CD4-positive, alpha-beta T cell treated with Interleukin-6 for 4 hours (primary cell): ENCODE data around the gene SGK1.

Experiments
- DNase-seq: peaks from one replicate; pipeline ENCODE4 v3.0.0-alpha.2; 2020; ENCODE audit warnings: mixed read lengths

Gene SGK1

DNA sequence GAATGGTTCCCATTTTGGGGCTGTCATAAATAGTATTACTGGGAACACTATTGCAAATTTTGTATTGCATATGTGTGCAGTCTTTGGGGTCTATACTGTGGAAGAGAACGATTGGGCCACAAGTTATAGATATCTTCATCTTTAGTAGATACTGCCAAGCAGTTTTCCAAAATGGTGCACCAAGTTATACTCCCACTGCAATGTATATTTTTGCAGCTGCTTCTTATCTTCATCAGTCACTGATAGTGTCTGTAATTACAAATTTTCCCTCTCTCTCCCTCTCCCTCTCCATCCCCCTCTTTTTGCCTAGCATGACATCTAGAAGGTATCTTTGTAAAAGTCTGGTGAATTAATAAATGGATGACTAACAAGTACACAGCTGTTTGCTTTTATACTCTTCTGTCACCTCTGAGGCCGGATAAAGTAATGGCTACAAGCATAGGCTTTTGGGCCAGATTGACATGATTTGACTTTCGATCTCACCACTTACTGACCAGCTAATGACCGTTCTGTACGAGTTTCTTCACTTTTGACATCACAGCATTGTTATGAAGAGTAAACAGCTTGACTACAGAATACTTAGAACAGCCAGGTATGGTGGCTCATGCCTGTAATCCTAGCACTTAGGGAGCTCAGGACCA, 152.2 kb downstream of the SGK1 start:
- DNase-seq = no peak

DNA sequence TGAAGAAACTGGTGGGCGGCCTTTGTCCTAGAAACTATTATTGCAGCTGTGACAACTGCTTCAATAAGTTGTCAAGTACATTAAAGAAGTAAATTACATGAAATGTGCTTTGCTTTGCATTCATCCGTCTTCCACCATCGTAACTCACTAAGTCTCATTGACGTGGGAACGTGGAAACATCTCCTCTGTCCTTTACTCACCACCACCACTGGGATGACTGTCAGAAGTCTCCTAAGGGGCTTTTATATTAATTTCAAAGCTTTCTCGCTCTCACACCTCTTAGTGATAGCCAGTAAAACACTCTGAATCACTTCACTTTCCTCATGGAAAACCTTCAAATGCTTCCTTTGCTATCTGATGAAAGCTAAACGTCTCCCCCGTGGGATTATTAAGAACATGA, 153.6 kb downstream of the SGK1 start:
- no peak for DNase-seq

DNA sequence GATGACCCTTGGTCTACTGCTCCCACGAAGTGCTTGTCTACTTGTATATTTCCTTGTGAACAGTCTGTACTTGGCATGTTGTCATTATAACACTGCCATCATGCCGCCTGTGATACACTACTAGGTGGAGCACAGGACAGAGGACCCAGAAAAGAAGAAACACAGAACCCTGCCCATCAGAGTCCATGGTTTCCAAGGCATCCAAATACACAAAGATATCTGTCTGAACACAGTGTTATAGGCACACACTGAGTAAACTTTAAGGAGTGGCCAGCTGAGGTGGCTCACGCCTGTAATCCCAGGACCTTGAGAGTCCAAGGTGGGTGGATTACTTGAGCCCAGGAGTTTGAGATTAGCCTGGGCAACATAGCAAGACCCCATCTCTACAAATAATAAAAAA, 155.0 kb downstream of the SGK1 start:
- no peak for DNase-seq

DNA sequence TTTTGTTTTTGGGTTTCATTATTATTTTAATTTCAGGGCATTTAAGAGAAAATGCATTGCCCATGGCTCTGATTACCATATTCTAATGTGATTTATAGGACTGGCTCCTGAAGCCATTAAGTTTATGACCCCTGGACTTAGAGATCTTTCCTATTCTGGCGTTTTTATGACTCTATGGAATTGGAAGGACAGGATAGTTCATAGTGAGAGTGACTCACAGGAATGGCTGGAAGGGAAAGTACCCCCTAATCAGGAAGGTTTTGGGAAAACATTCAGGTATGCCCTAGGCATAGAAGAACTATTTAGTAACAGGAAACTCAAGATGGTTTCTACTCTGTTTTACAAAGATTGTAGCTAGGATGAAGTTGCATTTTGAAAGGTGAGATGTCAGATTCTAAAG, 156.9 kb downstream of the SGK1 start:
- DNase-seq = no peak

DNA sequence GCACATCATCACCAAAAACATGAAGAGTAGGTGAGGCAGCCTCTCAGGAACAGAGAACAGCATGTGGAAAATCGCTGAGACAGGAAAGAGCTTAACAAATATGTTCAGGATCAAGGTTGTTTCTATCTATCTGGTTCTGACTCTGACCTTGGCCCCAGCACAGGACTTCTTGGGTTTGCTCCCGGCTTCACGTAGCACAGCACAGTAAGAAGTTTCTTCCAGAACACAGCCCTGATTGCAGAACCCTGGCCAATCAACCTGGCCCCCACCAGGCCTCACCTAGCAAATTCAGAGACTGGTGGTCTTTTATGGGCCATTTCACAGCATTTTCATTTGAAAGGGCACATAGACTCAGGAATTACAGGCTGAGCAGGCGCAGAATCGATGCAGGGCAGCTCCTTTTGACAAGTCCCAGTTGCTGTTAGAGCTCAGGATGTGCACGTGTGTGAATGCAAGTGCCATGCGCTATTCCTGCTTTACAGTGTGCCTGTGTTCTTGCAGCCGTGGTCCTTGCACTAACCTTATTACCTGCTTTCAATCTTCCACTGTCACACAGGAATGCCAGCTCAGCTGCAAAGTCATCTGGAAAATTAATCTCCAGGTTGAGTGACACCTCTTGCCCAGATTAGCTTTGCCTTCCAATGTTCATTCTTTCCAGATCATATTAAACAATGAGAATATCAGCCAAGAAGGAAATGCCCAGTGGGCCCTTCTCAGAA, 165.0 kb downstream of the SGK1 start:
- DNase-seq = no peak

DNA sequence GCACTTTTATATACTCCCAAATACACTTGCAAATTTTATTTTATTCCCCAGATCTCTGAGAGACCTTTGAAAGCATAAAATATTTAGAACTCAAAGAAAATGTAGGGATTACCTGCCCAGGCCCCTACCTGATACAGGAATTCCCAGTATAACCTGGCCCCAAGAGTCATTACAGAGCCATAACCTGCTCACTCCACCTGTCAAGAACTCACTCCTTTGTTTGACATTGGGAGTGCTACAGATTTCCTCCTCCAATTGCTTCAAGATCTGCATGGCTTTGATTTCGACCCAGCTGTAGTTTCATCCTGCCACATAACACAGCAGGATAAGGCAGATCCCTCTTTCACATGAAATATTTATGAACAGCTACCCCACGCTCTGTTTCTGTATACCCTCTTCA, 169.3 kb downstream of the SGK1 start:
- no peak for DNase-seq

DNA sequence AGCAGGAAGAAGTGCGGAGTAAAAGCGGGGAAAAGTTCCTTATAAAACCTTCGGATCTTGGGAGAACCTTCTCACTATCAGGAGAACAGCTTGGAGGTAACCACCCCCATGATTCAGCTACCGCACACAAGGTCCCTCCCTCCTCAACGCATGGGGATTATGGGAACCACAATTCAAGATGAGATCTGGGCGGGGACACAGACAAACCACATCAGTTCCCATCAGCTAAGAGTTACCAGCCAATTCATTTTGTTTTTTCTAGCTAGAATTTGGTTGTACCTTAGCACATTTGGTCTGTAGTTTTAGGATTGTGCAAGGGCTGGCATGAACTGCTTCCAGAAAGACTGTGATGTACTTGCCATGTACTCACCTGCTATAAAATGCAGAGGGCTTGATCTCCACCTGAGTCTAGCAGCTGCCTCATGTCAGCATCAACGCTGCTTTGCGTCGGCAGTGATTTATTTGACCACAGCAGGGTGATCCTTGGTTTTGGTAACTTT, 170.8 kb downstream of the SGK1 start:
- no peak for DNase-seq

DNA sequence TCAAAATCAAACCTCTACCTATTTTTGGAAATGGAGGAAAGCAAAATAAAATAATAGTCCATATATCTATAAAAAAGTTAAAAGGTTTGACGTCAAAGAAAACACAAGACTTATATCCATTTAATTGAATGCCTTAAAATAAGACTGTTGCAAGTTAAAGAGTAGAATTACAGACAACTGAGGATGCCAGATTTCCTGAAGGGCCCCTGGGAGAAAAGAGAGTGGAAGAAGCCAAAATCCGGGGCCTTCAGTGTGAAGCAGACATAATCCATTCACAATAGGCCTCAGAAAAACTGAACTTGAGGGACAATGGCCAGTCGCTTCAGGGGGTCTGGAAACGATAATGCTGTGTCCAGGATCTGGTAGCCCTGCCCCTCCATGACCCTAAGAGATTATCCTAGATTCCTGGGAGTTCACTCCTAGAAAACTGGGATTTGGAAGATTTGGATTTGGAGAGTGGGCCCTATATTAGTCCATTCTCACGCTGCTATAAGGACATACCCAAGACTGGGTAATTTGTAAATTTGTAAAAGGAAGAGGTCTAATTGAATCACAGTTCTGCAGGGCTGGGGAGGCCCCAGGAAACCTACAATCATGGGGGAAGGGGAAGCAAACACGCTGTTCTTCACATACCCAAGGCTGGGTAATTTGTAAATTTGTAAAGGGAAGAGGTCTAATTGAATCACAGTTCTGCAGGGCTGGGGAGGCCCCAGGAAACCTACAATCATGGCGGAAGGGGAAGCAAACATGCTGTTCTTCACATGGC, 171.5 kb downstream of the SGK1 start:
- DNase-seq = no peak

- DNase-seq = no peak
Observed at GRCh38 chr6:134145786-134146185, 172.1 kb downstream of the SGK1 start.

DNA sequence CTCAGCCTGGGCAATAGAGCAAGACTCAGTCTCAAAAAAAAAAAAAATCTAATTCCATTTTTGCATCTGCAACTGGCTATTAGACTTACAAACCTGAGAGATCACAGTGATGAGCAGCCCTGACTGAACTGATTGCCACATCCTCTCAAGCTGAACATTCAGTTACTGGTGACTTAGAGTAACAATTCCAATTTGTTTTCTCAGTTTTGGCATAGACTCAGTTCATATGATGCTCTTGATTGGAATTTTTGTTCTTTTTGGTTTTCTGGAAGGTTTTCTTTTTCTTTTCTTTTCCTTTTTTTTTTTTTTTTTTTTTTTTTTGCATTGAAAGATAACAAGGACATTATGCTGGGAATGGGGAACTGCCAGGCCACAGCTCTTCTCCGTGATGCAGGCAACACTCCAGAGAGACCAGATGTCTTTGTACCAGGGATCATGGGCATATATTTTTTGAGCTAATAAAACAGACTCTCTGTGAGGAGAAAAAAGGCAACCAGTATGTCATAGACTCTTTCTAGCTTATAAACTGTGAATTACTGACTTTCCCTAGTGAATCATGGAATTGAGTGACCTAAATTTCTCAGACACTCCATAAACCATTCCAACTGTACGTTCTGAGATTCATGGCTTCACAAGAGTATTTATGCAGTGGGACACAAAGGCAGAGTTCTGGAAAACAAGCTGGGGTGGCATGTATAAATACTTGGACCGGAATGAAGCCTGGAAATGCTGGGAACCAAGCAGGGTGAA, 179.5 kb downstream of the SGK1 start:
- no peak for DNase-seq

DNA sequence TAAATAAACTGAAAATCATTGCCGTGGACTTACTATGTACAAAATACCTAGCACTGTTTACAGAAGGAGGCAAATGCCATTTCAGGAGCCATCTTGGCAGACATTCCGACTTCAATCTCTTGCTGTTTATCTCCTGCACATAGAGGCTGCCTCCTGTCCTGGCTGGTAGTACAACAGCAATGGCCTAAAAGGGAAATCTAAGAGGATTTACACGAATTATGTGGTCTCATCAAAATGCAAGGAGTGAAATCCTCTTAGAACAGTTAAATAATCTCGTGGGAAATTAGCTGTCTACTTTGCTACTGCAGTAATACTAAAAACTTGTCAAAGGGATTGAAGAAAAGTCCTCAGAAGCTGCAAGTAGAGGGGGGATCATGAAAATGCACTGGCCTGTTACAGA, 183.3 kb downstream of the SGK1 start:
- no peak for DNase-seq

DNA sequence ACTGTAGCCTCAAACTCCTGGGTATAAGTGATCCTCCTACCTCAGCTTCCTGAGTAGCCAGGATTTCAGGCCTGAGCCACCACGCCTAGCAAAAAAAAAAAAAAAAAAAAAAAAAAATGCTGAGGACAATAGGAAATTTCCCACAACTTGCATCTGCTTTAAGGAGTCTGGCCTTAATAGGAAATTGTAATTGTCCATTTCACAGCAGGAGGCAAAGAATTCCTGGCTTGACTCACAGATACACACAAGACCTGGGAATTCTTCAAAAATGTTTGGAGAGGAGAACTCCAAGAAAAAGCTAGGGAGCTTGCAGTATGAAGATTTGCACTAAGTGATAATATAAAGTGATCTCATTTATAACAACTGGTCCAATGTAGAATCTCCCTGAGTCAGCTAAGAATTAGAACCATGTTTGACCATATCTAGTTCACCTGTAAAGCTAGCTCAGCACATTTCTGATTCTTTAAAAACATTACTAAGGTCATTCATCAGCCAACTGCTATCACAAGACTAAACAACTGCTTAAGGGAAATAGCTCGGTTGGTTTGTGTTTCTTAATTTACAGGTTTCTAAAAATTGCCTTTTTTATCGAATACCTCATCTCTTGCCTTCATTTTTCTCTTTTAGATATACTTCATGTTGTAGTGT, 185.3 kb downstream of the SGK1 start:
- DNase-seq = no peak

DNA sequence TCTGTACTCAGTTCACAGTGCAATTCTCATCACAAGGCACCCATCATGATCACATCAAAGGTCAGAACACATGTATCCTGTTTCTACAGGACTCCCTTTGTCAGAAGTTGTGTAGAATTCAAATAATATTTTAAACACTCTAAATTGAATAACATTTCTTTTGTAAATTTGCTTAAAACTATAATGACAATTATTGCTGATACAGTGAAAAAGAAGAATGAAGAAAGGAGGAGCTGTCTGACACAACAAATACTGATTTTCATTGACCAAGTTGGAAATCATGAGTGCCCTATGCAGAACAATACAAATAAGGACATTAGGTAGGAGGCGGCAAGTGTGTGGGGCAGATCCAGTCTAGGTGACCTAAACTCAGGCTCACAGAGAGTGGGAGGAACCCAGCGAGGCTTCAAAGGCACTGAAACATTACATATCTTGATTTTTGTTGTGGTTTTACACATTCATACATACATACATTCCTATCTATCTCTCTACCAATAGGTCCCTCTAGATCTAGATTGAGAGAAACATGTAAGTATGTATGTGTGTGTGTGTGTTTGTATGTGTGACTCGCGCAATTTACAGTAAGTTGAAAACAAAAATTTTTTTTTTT, 186.3 kb downstream of the SGK1 start:
- no peak for DNase-seq

DNA sequence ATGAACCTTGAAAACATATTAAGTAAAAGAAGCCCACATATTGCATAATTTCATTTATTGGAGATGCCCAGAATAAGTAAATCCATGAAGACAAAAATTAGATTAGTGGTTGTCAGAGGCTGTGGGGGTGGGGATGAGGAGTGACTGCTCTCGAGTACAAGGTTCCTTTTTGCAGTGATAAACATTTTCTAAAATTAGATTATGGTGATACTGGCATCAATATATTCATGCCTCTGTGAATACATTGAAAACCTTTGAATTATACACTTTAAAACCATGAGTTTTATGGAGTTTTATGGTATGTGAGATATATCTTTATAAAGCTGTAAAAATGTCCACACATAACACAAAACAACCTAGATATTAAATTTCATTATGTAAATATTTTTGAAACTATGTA, 189.8 kb downstream of the SGK1 start:
- DNase-seq = no peak

GRCh38 chr6:134123666-134124208, 194.2 kb downstream of the SGK1 start:
- DNase-seq = peak; percentile 35

- no peak for DNase-seq
Observed at GRCh38 chr6:134122775-134123174, 195.1 kb downstream of the SGK1 start.

DNA sequence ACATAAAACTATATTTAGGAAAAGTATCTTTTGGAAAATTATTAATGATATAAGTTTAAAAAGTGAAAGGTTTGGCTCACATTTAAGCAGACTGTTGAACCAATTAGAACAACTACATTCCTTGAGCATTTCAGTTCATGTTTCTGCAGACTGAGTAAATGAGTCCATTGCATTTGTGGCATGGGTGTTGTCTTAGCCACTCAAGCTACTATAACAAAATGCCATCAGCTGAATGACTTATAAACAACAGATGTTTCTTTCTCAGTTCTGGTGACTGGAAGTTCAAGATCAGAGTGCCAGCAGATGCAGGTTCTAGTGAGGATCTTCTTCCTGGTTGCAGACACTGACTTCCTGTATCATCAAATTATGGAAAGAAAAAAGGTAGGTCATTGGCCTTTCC, 198.4 kb downstream of the SGK1 start:
- DNase-seq = no peak
